ENCODE data around the gene CCR1.
"Not testable (repeated sequence)": the region's sequence is repeated elsewhere in the genome, so short reads cannot be mapped to it uniquely, and the experiment has no call there.

The CCR1 gene

DNA sequence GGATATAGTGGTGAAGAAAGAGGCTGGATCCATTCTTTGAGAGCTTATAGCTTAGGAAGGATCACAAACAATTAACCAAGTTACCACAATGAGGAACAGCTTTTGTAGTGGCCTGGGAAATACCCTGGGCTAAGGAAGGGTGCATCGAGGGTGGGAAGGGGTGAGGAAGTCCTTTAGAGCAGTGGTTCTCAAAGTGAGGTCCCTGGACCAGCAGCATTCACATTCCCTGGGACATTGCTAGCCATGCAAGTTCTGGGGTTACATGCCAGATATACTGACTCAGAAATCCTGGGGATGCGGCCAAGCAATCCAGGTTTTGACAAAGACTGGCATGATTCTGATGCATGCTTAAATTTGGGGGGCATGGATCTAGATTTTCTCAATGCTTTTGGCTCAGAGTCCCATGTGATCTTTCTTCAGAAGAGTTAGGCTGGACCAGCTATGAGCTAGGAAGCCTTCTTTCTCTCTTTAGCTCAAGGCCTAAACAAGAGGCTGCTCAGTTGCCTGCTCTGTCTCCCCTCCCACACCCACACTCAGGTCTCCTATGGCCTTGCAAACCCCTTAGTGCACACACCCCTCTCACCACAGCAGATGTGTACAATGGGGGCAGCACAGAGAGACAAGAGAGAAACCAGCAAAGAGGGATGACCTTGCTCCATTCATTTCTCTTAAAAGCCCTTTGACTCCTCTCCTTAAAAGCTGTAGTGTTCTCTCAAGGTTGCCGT, 1.8 kb upstream of the CCR1 start:
- no peak for DNase-seq

DNA sequence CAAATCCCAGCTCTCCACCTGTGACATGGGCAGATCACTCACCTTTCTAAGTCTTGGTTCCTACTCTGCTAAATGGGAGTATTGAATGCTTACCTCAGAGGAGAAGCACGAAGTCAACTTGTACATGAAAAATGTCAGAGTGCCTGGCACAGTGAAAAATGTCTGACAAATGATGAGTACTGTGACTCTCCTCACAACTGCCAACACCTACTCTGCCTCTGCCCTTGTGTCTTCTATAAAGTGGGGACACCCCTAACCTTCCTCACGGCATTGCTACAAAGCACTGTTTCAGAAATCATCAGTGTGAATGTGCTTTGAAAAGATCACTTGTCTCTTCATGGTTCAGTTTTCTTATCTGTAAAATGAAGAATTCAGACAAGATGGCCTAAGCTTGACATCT, 940 bp upstream of the CCR1 start:
- no peak for DNase-seq

DNA sequence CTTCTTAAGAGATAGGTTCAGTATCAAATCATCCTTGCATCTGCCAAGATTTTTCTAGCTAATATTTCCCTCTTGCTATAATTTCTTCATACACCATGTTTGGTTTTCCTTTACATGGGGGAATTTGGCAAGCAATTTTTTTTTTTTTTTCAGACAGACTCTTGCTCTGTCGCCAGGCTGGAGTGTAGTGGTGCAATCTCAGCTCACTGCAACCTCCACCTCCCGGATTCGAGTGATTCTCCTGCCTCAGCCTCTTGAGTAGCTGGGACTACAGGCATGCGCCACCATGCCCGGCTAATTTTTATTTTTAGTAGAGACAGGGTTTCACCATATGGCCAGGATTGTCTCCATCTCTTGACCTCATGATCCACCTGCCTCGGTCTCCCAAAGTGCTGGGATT, 599 bp downstream of the CCR1 start:
- not testable (repeated sequence) for DNase-seq

DNA sequence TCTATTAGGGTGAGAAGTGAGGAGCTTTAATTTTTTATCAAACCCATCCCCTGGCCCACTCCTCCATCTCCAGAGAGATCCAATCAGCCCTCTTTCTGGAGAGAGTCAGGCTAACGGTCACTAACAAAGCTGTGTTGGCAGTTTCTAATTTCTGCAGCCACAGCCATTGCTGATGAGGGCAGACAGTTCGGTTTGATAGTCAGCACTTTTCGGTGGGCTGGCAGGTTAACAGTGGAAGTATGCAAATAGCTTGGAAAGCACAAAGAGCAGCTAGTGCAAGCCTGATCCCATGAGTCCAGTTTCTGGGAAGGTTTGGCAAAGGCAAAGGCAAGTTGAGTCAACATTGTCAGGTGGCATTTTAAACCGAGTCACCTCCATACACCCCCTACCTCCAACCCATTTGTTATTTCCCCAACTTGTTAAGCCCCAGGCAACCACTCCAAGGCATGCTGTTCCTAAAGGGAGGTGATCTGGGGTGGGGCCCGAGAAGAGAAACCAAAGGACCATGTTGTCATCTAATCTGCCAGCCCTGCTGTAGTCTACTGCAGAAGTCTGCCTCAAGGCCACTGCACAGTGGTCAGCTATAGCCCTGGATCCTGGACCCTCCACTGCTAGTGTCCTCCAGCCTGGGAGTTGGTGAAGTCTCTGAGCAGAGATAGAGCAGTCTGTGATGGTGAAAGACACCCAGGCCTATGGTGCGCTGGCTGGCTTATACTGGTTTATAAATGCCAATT, 1.7 kb downstream of the CCR1 start:
- DNase-seq = no peak

DNA sequence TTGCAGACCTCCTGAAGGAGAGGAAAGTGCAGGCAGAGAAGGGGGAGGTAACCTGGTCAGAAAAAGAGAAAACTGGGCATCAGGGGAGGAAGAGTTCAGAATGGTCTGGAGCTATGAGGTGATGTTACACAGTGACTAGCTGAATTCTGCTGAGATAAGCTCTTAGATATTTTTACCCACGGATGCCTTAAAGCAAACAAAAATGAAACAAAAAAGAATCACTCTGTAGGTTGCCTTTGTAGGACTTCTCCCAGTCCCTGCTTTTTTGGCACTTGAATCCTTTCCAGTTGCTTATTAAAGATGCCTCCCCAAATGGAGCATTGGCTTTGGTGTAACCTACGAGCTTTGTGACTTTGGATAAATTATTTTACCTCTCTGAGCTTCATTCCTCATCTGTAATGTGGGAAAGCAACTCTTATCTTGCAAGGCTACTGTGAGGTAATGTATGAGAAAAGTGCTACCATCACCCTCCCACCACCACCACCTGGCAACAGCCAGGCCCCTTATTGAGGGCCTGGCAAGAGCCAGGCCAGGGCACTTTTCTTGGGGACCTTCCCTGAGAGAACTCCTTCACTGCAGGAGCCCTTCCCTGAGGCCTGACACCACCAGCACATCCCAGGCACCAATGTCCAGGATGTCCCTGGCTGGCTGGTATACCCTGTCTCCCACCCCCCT, 2.7 kb downstream of the CCR1 start:
- DNase-seq = no peak

DNA sequence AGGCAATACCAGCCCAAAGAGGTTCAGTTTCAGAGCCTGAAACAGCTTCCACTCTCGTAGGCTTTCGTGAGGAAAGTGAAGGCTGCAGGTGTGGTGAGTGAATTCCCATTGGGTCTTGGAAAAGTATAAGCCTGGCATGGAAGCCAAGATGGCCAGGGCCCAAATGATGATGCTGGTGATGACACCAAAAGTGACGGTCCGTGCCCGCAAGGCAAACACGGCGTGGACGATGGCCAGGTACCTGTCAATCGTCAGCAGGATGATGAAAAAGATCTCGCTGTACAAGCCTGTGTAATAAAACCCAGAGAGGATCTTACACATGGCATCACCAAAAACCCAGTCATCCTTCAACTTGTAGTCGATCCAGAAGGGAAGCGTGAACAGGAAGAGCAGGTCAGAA, 4.4 kb downstream of the CCR1 start:
- no peak for DNase-seq

DNA sequence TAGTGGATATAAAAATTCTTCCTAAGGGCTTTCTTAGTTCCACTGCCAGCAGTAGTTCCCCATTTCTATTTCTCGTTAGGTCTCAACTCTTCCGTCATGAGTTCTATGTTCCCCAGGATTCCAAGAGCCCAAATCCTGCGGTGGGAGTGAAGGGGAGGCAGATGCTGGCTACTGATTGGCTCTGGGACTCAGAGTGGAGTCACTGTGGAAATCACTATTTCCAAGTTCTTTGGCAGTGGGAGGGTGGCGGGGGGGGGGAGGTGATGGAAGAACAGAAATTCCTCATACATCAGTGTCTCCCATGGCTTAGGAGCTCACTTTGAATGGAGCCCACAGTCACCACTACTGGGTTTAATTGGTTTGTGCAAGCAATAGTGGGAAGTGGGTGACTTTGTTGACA, 5.6 kb downstream of the CCR1 start:
- DNase-seq = no peak

DNA sequence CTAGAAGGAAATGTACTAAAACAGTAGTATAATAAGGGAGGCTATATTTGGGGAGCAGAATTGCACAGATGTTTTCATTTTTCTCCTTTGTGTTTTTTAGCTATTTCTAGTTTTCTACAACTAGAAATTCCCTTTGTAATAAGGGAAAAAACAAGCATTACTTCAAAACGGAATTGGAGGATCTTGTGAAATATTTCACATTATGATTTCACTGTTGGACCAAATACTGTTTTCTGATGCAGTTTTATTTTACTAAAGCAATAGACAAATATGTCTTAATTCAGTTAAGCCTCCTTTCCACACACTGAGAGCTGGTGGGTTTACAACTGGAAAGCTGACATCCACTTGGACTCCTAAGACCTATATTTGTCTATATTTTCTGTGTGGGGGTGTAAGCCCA, 7.3 kb downstream of the CCR1 start:
- DNase-seq = no peak

DNA sequence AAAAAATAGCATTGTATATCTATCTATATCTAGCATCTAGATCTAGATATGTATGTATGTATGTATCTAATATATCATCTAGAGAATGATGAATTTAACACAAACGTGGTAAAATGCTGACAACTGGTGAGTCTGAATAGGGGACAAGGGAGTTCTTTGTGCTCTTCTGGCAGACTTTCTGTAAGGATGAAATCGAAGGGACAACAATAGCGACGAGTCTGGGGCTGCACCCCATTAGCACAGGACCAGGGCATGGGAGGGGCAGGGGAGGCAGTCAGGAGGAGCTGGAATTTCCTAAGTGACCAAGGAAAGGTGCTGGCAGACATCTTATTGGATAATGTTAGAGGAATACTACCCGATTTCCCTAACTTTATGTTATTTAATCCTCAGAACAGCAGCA, 7.9 kb downstream of the CCR1 start:
- no peak for DNase-seq

DNA sequence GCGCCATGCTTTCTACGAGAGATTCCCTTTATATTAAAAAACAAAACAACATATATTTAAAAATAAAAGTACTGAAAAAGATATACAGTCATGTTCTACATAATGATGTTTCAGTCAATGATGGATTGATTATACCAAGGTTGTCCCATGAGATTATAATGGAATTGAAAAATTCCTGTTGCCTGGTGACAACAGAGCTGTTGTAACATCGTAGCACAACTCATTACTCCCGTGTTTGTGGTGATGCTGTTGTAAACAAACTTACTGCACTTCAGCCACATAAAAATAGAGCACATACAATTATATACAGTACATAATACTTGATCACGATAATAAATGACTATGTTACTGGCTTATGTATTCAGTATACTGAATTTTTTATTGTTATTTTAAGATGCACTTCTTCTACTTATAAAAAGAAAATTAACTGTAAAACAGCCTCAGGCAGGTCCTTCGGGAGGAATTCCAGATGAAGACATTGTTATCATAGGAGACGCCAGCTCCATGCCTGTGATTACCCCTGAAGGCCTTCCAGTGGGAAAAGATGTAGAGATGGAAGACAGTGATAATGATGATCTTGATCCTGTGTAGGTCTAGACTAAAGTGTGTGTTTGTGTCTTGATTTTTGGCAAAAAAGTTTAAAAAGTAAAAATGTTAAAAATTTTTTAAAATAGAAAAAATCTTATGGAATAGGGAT, 11.7 kb downstream of the CCR1 start:
- no peak for DNase-seq

DNA sequence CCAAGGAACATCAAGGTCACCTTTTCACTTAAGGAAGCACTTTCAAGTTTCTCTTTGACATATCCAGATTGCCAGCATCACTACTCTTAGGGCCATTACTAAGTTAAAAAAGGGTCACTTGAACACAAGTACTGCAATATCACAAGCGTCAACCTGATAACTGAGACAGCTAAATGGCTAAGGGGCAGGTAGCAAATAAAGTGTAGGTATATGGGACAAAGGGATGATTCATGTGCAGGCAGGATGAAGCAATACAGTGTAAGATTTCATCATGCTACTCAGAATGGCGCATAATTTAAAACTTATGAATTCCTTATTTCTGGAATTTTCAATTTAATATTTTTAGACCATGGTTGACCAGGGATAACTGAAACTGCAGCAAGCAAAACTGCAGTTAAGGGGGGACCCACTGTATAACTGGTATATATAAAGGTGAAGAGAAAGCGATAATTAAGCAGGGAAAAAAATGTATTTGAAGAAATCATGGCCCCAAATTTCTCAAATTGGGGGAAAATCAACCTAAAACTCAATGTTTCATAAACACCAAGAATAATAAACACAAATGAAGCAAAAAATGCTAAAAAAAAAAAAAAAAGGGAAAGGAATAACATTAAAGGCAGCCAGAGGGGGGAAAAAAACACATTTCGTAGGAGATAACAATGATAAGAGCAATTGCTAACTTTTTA, 13.1 kb downstream of the CCR1 start:
- no peak for DNase-seq

DNA sequence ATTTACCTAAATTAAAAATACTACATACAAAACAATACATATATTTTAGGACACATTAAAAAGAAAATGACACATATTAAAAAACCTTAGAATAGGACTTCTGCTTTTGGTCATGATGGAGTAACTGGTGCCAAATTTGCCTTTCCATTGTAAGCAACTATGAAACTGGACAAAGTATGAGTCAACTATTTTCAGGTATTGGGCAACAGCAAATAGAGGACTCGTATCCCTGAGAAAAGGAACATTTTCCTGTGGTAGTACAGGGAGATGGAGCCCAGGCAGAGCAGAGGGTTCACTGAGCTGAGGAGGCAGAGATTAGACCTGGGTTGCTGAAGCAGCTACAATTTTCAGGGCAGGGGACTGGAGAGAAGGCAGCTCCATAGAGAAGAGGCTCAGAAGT, 14.7 kb downstream of the CCR1 start:
- DNase-seq = no peak

DNA sequence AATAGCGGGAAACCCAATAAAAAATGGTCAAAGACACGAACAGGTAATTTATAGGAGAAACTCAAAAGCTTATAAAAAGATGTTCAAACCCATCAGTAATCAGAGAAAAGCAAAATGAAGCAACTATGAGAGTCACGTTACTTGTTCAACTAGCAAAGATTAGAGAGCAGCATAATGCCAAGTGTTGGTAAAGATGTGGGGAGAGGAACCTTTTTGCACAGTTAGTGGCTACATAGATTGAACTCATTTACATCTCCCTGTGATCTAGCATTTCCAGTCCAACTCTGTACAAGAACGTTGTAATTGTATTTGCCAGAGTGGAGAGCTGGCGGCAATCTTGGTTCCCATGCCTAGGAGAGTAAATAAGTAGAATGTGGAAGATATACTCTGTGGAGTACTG, 15.2 kb downstream of the CCR1 start:
- no peak for DNase-seq

DNA sequence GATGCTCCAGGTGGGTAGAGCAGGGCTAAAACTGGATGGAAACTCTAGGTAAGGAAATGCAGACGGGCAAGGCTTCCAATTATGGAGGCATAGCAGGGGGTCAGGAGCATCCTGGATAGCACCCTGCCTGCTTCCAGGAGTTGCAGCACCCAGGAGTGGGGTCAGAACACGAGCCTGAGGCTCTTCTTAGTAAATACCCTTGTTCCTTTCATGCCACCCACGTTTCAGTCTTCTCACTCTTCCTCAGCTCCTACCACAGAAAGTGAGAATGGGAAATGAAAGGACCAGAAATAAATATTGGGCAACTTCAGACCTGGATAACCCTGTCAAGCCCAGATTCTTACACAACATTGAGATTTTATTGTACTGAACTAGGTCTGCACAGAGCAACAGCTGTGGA, 16.4 kb downstream of the CCR1 start:
- no peak for DNase-seq

DNA sequence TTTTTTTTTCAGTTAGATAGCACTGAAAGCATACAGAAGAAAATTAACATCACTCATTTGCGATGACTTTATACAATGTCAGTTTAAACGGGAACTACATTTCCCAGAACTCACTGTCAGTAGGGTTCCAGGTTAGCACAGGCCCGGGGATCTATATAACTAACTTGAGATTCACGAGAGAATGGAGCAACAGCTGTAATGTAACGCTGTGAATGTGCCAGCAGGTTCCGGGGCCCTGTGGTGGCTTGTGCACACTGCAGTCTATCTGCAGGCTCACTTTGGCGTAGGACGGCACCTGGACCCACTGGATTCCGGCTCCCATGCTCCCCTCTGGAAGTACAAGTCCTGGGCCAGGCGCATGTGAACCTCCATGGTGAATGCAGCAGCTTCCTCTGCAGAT, 19.4 kb downstream of the CCR1 start:
- no peak for DNase-seq

DNA sequence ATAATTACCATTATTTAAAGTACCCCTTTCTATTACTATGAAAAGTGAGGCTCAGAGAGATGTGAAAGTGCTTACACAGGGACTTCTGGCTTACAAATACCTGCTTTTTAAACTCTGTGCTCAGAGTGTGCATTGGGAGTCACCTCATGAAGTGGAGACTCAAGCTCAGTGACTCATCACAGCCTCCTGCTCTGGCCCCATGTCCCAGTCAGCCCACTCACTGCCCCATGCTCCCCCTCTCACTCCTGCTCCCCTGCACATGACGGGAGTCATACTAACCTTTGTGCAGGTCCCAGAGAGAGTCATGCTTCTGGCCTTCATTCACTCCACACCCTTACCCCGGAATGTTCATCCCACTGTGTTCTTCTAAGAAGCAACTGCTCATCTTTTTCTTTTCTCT, 20.2 kb downstream of the CCR1 start:
- DNase-seq = no peak

DNA sequence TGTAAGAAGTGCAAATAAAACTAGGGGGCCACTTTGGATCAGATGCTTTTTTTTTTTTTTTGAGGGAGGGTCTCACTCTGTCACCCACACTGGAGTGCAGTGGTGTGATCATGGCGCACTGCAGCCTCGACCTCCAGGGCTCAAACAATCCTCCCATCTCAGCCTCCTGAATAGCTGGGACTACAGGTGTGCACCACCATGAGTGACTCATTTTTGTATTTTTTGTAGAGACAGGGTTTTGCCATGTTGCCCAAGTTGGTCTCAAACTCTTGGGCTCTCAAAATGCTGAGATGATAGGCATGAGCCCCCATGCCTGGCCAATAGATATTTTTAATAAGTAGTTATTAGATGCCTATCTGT, 20.8 kb downstream of the CCR1 start:
- no peak for DNase-seq

DNA sequence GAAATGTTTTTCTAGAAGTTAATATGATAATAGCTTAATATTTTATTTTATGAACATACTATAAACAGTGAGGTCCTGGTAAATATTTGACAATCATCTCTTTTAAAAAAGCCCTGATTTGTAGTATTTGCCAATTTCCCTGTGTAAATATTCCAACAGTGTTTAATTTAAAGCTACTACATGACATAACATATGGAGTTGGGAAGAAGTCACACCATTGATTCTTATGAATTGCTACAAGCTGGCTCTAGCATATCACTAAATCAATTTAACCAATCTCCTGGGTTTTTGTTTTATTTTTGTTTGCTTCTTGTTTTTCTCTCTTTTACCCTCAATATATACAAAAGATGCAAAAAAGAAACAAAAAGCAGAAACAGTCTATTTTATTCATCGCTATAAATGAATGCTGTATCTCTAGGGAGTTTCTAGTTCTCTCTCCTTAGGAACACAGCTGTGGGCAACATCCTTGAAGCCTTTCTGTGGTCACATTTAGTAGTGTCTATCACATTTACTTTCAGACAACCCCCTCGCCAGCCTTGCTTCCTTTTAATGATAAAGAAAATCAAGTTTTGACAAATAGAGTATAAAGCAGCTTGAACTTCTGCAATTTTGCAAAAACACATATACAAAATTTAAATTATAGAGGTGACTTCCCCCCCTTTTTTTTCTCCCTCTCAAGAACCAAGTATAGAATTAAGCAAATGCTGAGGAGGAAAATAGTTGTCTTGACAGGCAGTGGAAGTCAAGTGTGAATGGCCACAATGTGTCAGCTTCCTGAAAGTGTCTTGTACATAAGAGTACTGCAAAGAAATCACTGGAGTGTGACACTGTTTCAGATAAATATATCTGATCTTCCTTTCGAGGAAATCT, 21.4 kb downstream of the CCR1 start:
- DNase-seq = peak in 1 of 5 donors; percentile 36

DNA sequence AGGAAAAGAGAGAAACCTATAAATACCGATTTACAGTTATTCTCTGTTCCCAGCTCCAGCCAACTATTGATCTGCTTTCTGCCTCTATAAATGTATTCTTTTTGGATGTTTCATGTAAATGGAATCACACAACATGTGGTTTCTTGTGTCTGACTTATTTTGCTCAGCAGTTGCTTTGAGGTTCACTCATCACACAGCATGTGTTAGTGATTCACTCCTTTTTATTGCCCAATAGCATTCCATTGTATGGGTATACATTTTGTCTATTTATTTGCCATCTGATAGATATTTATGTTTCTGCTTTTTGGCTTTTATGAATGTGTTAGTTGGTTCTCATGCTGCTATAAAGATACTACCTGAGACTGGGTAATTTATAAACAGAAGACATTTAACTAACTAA, 23.6 kb downstream of the CCR1 start:
- DNase-seq = no peak

DNA sequence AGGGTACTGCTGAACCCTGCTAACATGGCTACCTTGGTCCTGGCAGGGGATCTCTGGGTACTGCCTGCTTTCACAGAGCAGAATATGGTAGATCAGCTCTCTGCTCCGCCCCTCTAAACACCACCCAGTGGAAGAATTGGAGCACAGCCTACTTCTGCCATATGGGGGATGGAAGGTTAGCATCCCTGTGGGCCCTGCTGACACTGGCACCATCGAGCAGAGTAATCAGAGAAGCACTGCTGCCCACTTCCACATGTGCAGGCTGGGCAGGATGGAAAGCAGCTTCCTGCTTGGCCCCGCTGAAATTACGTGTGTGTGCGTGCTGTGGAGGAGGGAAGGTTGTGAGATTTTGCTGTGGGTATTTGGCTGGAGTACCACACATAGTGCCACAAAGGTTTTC, 24.8 kb downstream of the CCR1 start:
- DNase-seq = no peak

DNA sequence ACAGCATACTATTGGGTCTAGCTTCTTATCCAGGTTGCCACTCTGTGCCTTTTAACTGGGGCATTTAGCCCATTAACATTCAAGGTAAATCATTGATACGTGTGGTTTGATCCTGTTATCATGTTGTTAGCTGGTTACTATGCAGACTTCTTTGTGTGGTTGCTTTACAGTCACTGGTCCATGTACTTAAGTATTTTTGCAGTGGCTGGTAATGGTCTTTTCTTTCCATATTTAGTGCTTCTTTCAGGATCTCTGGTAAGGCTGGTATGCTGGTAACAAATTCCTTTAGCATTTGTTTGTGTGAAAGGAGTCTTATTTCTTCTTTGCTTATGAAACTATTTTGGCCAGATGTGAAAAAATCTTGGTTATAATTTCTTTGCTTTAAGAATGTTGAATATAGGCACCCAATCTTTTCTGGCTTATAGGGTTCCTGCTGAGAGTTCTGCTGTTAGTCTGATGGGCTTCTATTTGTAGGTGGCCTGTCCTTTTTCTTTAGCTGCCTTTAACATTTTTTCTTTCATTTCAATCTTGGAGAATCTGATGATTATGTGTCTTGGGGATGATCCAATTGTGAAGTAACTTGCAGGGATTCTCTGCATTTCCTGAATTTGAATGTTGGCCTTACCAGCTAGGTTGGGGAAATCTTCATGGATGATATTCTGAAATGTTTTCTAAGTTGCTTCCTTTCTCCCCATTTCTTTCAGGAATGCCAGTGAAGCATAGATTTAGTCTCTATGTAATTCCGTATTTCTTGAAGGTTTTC, 39.3 kb downstream of the CCR1 start:
- no peak for DNase-seq
